HEK293T (cell line): ENCODE data around the gene CRIP1.

ENCODE experiments used
- CTCF ChIA-PET: fragments of 350-600 bp; formaldehyde crosslinking; extraction: SDS; loops from one replicate; lab custom pipeline; 2021; ENCODE audit warnings: antibody characterized with exemption, inconsistent platforms; lab: Yijun Ruan, JAX
- POLR2A ChIA-PET: fragments of 350-600 bp; formaldehyde crosslinking; extraction: SDS; loops from one replicate; lab custom pipeline; 2020; ENCODE audit warnings: antibody characterized with exemption, inconsistent platforms; lab: Yijun Ruan, JAX
- DNase-seq: peaks from one replicate; pipeline ENCODE4 v3.0.0; 2012; ENCODE audit warnings: mixed read lengths; ENCODE audit errors: extremely low spot score
- ARNT ChIP-seq: fragments of 450-650 bp; IDR thresholded peaks from 2 replicates; pipeline ENCODE4 v1.6.1; 2017; ENCODE audit warnings: mild to moderate bottlenecking
- BHLHE40 ChIP-seq: fragments of 450-650 bp; IDR thresholded peaks from 2 replicates; pipeline ENCODE4 v1.6.1; 2016; ENCODE audit warnings: mild to moderate bottlenecking, moderate library complexity, borderline replicate concordance
- CTBP1 ChIP-seq: fragments of 450-650 bp; IDR thresholded peaks from 2 replicates; pipeline ENCODE4 v1.6.1; 2016; ENCODE audit warnings: borderline replicate concordance
- ELF4 ChIP-seq: fragments of 450-650 bp; IDR thresholded peaks from 2 replicates; pipeline ENCODE4 v1.6.1; 2017; ENCODE audit warnings: antibody characterized with exemption
- FOXA1 ChIP-seq: fragments of 450-650 bp; IDR thresholded peaks from 2 replicates; pipeline ENCODE4 v1.6.1; 2016; ENCODE audit warnings: mild to moderate bottlenecking
- FOXK2 ChIP-seq: fragments of 450-650 bp; IDR thresholded peaks from 2 replicates; pipeline ENCODE4 v1.6.1; 2016; ENCODE audit warnings: mild to moderate bottlenecking
- FOXM1 ChIP-seq: fragments of 450-650 bp; IDR thresholded peaks from 2 replicates; pipeline ENCODE4 v1.6.1; 2017; ENCODE audit warnings: mild to moderate bottlenecking, borderline replicate concordance
- HDGF ChIP-seq: fragments of 450-650 bp; IDR thresholded peaks from 2 replicates; pipeline ENCODE4 v1.6.1; 2017; ENCODE audit warnings: antibody characterized with exemption, borderline replicate concordance
- L3MBTL2 ChIP-seq: fragments of 450-650 bp; conservative IDR thresholded peaks from 2 replicates; pipeline ENCODE4 v1.6.1; 2016; ENCODE audit warnings: mild to moderate bottlenecking
- LEF1 ChIP-seq: fragments of 450-650 bp; IDR thresholded peaks from 2 replicates; pipeline ENCODE4 v1.6.1; 2017; ENCODE audit warnings: mild to moderate bottlenecking, borderline replicate concordance
- NFRKB ChIP-seq: fragments of 450-650 bp; IDR thresholded peaks from 2 replicates; pipeline ENCODE4 v1.6.1; 2016; ENCODE audit warnings: mild to moderate bottlenecking, moderate library complexity
- SP1 ChIP-seq: fragments of 450-650 bp; IDR thresholded peaks from 2 replicates; pipeline ENCODE4 v1.6.1; 2017
- SUZ12 ChIP-seq: fragments of 450-650 bp; IDR thresholded peaks from 2 replicates; pipeline ENCODE4 v1.6.1; 2016; ENCODE audit warnings: mild to moderate bottlenecking
- TARDBP ChIP-seq: fragments of 450-650 bp; IDR thresholded peaks from 2 replicates; pipeline ENCODE4 v1.6.1; 2016
- ZNF384 ChIP-seq: fragments of 450-650 bp; IDR thresholded peaks from 2 replicates; pipeline ENCODE4 v1.6.1; 2016
- TF ChIP-seq, protein P1 (sequence below): fragments of 450-650 bp; IDR thresholded peaks from 2 replicates; pipeline ENCODE4 v1.6.1; 2016

CRIP1 gene

DNA sequence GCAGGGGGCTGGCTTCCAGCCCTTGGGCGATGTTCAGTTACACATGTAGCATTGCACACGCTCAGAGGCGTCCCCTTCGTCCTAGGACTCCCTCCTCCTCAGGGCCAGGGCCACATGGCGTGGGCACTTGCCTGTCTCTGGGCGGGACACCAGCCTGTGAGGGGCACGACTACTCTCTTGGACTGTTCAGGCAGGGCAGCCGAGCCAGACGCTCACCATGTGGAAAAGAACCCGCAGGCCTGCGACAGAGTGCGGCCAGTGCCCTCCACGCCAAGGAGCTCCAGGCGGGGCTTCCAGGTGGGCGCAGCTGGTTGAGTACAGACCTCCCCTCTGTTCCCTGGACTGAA, 46.2 kb upstream of the CRIP1 start:
- TF ChIP-seq FOXA1 = no peak
- TF ChIP-seq FOXK2 = no peak
- TF ChIP-seq SP1 = no peak
- no peak for TF ChIP-seq SUZ12
- no peak for TF ChIP-seq ARNT
- TF ChIP-seq HDGF = no peak
- TF ChIP-seq TARDBP = no peak
- no peak for TF ChIP-seq CTBP1
- no peak for TF ChIP-seq L3MBTL2
- TF ChIP-seq, protein P1, sequence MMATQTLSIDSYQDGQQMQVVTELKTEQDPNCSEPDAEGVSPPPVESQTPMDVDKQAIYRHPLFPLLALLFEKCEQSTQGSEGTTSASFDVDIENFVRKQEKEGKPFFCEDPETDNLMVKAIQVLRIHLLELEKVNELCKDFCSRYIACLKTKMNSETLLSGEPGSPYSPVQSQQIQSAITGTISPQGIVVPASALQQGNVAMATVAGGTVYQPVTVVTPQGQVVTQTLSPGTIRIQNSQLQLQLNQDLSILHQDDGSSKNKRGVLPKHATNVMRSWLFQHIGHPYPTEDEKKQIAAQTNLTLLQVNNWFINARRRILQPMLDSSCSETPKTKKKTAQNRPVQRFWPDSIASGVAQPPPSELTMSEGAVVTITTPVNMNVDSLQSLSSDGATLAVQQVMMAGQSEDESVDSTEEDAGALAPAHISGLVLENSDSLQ = no peak
- no peak for TF ChIP-seq NFRKB
- TF ChIP-seq ZNF384 = no peak
- TF ChIP-seq BHLHE40 = no peak
- TF ChIP-seq ELF4 = no peak
- TF ChIP-seq LEF1 = no peak
- TF ChIP-seq FOXM1 = no peak
- DNase-seq = no peak
- ChIA-PET POLR2A (no interaction called here), CTCF (no interaction called here)

DNA sequence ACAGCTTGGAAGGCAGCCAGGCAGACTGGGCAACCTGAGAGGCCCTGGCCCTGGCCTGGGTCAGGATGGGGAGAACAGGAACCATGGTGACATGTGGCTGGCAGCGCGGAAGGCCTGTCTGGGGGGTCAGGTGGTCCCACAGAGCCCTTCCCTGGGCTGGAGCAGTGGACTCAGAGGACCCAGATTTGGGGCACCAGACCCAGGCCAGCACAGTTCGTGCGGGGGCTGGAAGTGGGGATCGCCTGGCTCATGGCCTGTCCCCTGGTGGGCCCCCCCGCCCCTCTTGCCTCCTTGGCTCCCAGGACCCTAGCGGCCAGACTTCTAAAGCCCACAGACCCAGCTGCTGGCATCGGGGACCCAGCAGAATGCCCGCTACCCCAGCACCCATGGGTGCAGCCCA, 45.7 kb upstream of the CRIP1 start:
- ChIA-PET POLR2A (no interaction called here), CTCF (no interaction called here)
- TF ChIP-seq BHLHE40 = no peak
- no peak for DNase-seq

DNA sequence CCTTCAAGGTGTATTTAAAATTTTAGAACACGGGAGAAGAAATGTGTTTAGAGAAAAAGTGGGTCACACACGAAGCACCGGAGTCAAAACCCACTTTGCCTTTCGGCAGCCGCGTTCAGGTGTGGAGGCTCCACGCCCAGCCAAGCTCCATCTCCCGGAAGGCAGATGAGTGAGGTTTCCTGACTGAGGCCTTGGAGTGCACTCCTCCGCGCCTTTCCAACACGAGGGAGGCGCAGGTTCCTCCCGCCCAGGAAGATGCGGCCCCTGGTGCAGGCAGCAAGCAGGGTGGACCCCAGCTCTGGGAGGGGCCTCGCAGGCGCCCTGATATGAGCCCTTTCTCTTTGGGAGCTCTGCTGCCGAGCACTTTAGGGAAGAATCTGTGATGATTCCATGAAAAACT, 44.6 kb upstream of the CRIP1 start:
- TF ChIP-seq FOXA1 = no peak
- TF ChIP-seq, protein P1 = no peak
- TF ChIP-seq HDGF = no peak
- no peak for TF ChIP-seq ZNF384
- TF ChIP-seq BHLHE40 = no peak
- no peak for TF ChIP-seq ARNT
- no peak for TF ChIP-seq LEF1
- no peak for TF ChIP-seq SUZ12
- no peak for TF ChIP-seq SP1
- no peak for TF ChIP-seq FOXM1
- TF ChIP-seq FOXK2 = no peak
- TF ChIP-seq ELF4 = no peak
- no peak for TF ChIP-seq TARDBP
- no peak for TF ChIP-seq NFRKB
- no peak for TF ChIP-seq CTBP1
- TF ChIP-seq L3MBTL2 = no peak
- CTCF ChIA-PET = no interaction called here
- POLR2A ChIA-PET = no interaction called here

DNA sequence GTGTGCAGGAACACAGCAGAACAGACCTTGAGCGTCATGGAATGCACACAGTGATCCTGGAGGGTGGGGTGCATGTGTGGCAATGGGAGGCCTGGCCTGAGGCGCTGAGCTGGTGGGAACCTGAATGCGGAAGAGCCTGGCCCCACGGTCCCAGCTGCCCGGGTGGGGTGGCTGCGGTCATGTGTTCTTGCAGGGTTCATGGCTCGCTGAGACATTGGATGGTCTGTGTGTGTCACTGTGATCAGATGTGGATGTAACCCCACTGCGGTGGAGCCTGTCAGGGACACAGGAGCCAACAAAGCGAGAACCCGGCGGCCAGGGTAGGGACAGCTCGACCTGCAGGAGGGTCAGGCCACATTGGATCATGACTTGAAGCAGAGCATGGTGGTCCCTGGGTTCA, 43.9 kb upstream of the CRIP1 start:
- TF ChIP-seq SUZ12 (no peak), NFRKB (no peak)
- DNase-seq = no peak
- ChIA-PET CTCF (no interaction called here), POLR2A (no interaction called here)

More for the DNA sequence above, 44.6 kb upstream of the CRIP1 start:
- DNase-seq = no peak

DNA sequence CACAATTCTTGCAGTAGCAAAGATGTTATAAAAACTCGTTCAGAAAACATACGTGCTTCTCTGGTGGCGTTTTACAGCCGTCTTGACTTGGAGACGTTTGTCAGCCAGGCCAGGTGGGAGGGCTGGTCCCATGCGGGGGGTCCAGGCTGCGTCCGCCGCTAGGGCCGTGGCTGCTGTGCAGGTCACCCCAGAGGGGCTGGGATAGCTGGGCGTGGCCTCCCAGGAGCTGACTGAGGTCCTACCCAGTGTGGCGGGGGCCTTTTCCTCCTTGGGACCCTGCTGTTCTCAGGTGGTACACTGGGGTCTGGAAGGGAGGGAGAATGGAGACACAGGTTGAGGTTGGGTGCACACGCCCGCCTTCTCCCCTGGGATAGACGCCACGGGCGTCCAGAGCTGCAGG, 41.8 kb upstream of the CRIP1 start:
- no peak for DNase-seq
- POLR2A ChIA-PET = no interaction called here
- CTCF ChIA-PET = no interaction called here
- TF ChIP-seq, protein P1 = no peak
- TF ChIP-seq ARNT (no peak), TARDBP (no peak), NFRKB (no peak), L3MBTL2 (no peak), ZNF384 (no peak), BHLHE40 (no peak), FOXA1 (no peak), SP1 (no peak), FOXK2 (no peak), SUZ12 (no peak), FOXM1 (no peak), HDGF (no peak), LEF1 (no peak)

DNA sequence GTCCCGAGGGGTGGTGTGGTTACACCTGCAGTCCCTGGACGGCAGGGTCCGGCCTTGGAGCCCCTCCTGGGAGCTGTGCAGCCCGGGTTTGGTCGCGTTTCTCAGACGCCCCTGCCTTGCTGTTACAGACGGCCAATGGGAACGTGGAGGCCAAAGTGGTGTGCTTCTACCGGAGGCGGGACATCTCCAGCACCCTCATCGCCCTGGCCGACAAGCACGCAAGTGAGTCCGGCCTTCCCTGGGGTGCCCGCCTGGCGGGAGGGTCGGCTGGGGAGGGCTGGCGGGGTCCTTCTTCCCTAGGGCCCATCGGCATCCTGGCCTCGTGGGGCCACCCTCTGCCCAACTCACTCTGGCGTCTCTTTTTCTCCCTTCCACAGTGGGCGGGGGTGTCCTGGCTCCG, 41.4 kb upstream of the CRIP1 start:
- ChIA-PET CTCF (no interaction called here), POLR2A (no interaction called here)
- no peak for TF ChIP-seq ARNT
- no peak for TF ChIP-seq NFRKB
- TF ChIP-seq FOXA1 = no peak
- TF ChIP-seq TARDBP = no peak
- TF ChIP-seq L3MBTL2 = no peak
- no peak for TF ChIP-seq LEF1
- TF ChIP-seq ZNF384 = no peak
- TF ChIP-seq, protein P1 = no peak
- no peak for TF ChIP-seq BHLHE40
- no peak for TF ChIP-seq HDGF
- no peak for TF ChIP-seq SP1
- TF ChIP-seq FOXK2 = no peak
- DNase-seq = no peak
